Tibial nerve (tissue), 4 donors: Measurements from ENCODE around the gene HNRNPUL2. TPM values are rescaled to one million over a fixed set of nuclear protein-coding genes. Genes with fewer than 3 reads are reported as not detected.

Source experiments
- DNase-seq, 2 donors: peaks; one replicate each; pipeline ENCODE4 v3.0.0-alpha.2; 2019; ENCODE audit warnings: low spot score in 2 of 2
- H3K27ac ChIP-seq, 4 donors: fragments of 200-600 bp; sonication (generic) in 3 of 4; one replicate each; pipeline ENCODE4 v1.5.1; 2017 to 2019; ENCODE audit warnings: mild to moderate bottlenecking in 1 of 4
- H3K27me3 ChIP-seq, 2 donors: fragments of 200-600 bp; sonication (generic) in 1 of 2; one replicate each; pipeline versions ENCODE4 v1.5.1 to v1.6.0; 2017 to 2019
- H3K36me3 ChIP-seq, 3 donors: fragments of 200-600 bp; sonication (generic); one replicate each; pipeline ENCODE4 v1.5.1; 2018 to 2019
- H3K4me1 ChIP-seq, 4 donors: fragments of 200-600 bp; sonication (generic) in 3 of 4; one replicate each; pipeline ENCODE4 v1.5.1; 2017 to 2019
- H3K4me3 ChIP-seq, 4 donors: fragments of 200-600 bp; sonication (generic) in 3 of 4; one replicate each; pipeline ENCODE4 v1.5.1; 2017 to 2019; ENCODE audit warnings: mild to moderate bottlenecking in 1 of 4, moderate library complexity in 1 of 4
- H3K9me3 ChIP-seq, 4 donors: fragments of 200-600 bp; sonication (generic) in 3 of 4; one replicate each; pipeline ENCODE4 v1.5.1; 2017 to 2019
- CTCF ChIP-seq, 5 experiments: fragments of 200-600 bp in 3 of 5; fragments of 450-650 bp in 2 of 5; sonication (generic) in 3 of 5; IDR thresholded peaks; one replicate each; pipeline ENCODE4 v1.5.1; 2016 to 2019; ENCODE audit warnings: antibody characterized with exemption in 5 of 5, mild to moderate bottlenecking in 3 of 5, moderate library complexity in 2 of 5
- EP300 ChIP-seq, 2 donors: sonication (generic); formaldehyde crosslinking; IDR thresholded peaks; one replicate each; pipeline ENCODE4 v1.6.1; 2017; ENCODE audit warnings: antibody characterized with exemption in 2 of 2, mild to moderate bottlenecking in 1 of 2
- POLR2A ChIP-seq, 2 donors: fragments of 450-650 bp; IDR thresholded peaks; one replicate each; pipeline ENCODE4 v1.6.1; 2017; ENCODE audit warnings: antibody characterized with exemption in 2 of 2, mild to moderate bottlenecking in 2 of 2, moderate library complexity in 2 of 2
- WGBS, 2 donors: methylation state at CpG; one replicate each; pipeline ENCODE4 v1.1.5; 2018; 5-methylcytosine and 5-hydroxymethylcytosine counted together
- total RNA-seq, 4 donors: library from RNA; depleted of rRNA; stranded (reverse); fragments of >200 nt; gene quantifications; one replicate each; pipeline ENCODE4 v1.1.0, GENCODE V29; 2016

Gene HNRNPUL2
- total RNA-seq, 4 donors from 2014 or later, result 24.7 to 34.8 (median 28.6) TPM

- Histone ChIP-seq H3K4me1 (peaks cover 0 to 24% (median 3%) of the 10 kb centered on the region in 4 donors), H3K27ac (peak overlapping the region; percentile 22 to 81 (median 65)), H3K36me3 (peaks cover 0 to 31% (median 3%) of the 10 kb centered on the region in 3 donors), H3K4me3 (peak overlapping the region; percentile 18 to 47 (median 25)), H3K9me3 (no peaks in the 10 kb centered on the region), H3K27me3 (peaks cover 0 to 13% of the 10 kb centered on the region in 2 donors)
- no peak for DNase-seq
- WGBS, 2 donors, result 36 to 47% methylated on average over 49 to 51 of the region's 74 CpGs
- TF ChIP-seq CTCF (IDR thresholded peaks at IDR 0.05), result no peak
- TF ChIP-seq EP300 (IDR thresholded peaks at IDR 0.05), result no peak
- TF ChIP-seq POLR2A (IDR thresholded peaks at IDR 0.05), result no peak
Measured at GRCh38 chr11:62687508-62688396, 39.5 kb downstream of the HNRNPUL2 start.

GRCh38 chr11:62682518-62682917, 44.7 kb downstream of the HNRNPUL2 start:
- H3K27me3 ChIP-seq, result peaks cover 0 to 2% of the 10 kb centered on the region in 2 donors
- WGBS, 2 donors, result 91 to 93% methylated on average over 7 of the region's 7 CpGs
- peaks cover 0 to 35% (median 14%) of the 10 kb centered on the region in 4 donors for H3K4me1 ChIP-seq
- TF ChIP-seq POLR2A (IDR thresholded peaks at IDR 0.05), result no peak
- no peak for TF ChIP-seq EP300 (IDR thresholded peaks at IDR 0.05)
- no peak for TF ChIP-seq CTCF (IDR thresholded peaks at IDR 0.05)
- H3K27ac ChIP-seq, result no peak overlapping the region
- no peaks in the 10 kb centered on the region for H3K9me3 ChIP-seq
- H3K4me3 ChIP-seq, result no peak overlapping the region
- DNase-seq, result no peak
- peaks cover 0 to 5% (median 0%) of the 10 kb centered on the region in 3 donors for H3K36me3 ChIP-seq

GRCh38 chr11:62680825-62681240, 46.4 kb downstream of the HNRNPUL2 start:
- Histone ChIP-seq H3K4me3 (no peak overlapping the region), H3K9me3 (no peaks in the 10 kb centered on the region), H3K36me3 (peaks cover 0 to 22% (median 0%) of the 10 kb centered on the region in 3 donors), H3K27me3 (no peaks in the 10 kb centered on the region), H3K4me1 (peaks cover 0 to 47% (median 15%) of the 10 kb centered on the region in 4 donors), H3K27ac (peak overlapping the region in 2 of 4 donors; percentile 36 to 43)
- WGBS, 2 donors, result 43 to 47% methylated on average over 4 of the region's 4 CpGs
- peak in 1 of 2 donors; percentile 69 for DNase-seq
- TF ChIP-seq EP300 (IDR thresholded peaks at IDR 0.05), result peak in 1 of 2 donors; percentile 28
- TF ChIP-seq POLR2A (IDR thresholded peaks at IDR 0.05), result no peak
- peak; percentile 37 to 71 (median 39) for TF ChIP-seq CTCF (IDR thresholded peaks at IDR 0.05)

GRCh38 chr11:62678770-62679696, 48.2 kb downstream of the HNRNPUL2 start, which contains the start of gene UBXN1:
Gene UBXN1 (minus strand): TSS chr11:62679073. CDS start chr11:62678923, 150 bp downstream.
- peak; percentile 89 to 94 for DNase-seq
- H3K27me3 ChIP-seq, result no peaks in the 10 kb centered on the region
- peak within 1 kb of the TSS; percentile 60 to 93 (median 90) for H3K27ac ChIP-seq
- H3K4me1 ChIP-seq, result peaks cover 0 to 53% (median 15%) of the 10 kb centered on the region in 4 donors
- peaks cover 0 to 40% (median 0%) of the 10 kb centered on the region in 3 donors for H3K36me3 ChIP-seq
- 8 to 9% methylated on average over 31 to 33 of the region's 55 CpGs for WGBS, 2 donors
- peak within 1 kb of the TSS; percentile 78 to 97 (median 93) for H3K4me3 ChIP-seq
- TF ChIP-seq EP300 (IDR thresholded peaks at IDR 0.05) (peak; percentile 67 to 95), POLR2A (IDR thresholded peaks at IDR 0.05) (peak in 1 of 2 donors; percentile 53), CTCF (IDR thresholded peaks at IDR 0.05) (peak in 1 of 5 experiments; percentile 38)
- no peaks in the 10 kb centered on the region for H3K9me3 ChIP-seq
